GM19467 (cell line): ENCODE data around the gene ESRRB.
"Not testable (repeated sequence)": the region's sequence is repeated elsewhere in the genome, so short reads cannot be mapped to it uniquely, and the experiment has no call there.

ENCODE experiments used
- ATAC-seq: cut with Tn5 transposase; IDR thresholded peaks from one replicate; pipeline ENCODE4 v1.9.1; 2021; ENCODE audit warnings: mild to moderate bottlenecking, moderate library complexity; ENCODE audit not compliant: unreplicated experiment

ESRRB gene

DNA sequence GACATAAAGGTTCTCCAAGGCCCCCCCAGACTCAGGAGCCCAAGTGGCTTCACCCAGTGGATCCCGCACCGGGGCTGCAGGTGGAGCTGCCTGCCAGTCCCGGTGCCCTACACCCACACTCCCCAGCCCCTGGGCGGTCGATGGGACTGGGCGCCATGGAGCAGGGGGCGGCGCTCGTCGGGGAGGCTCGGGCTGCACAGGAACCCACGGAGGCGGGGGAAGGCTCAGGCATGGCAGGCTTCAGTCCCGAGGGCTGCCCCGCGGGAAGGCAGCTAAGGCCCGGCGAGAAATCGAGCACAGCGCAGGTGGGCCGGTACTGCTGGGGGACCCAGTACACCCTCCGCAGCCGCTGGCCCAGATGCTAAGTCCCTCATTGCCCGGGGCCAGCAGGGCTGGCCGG, 160.7 kb downstream of the ESRRB start:
- not testable (repeated sequence) for ATAC-seq

DNA sequence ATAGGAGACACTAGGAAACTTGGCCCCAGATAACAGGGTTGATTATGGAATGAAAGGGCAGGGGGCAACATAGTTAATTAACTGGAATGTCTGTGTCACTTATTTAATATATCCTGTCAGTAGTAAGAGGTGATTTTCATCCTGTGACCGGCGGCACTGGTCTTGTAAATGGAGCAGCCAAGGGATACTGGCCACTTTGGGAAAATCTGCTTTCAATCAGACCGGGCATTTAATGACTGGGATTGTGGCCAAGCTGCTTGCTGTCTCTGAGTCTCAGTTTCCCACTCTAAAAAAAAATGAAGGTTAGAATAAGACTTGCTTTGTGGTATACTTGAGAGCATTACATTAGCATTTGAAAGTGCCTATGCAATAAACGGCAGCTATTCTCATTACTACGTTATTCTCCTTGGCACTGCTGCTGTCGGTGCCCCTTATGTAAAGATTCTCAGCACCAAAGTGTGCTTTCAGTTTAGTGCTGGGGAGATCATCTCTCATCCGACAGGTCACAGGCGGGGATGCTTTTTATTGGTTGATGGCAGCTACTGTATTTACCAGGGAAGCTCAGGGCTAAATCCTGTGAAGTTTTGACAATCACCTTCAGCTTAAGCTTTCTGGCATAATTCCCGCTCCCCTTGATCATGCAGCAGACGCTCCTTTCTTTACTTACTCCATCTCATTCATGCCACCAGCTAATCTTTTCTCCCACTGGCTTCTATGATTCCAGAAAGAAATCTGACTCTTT, 162.1 kb downstream of the ESRRB start:
- no peak for ATAC-seq

DNA sequence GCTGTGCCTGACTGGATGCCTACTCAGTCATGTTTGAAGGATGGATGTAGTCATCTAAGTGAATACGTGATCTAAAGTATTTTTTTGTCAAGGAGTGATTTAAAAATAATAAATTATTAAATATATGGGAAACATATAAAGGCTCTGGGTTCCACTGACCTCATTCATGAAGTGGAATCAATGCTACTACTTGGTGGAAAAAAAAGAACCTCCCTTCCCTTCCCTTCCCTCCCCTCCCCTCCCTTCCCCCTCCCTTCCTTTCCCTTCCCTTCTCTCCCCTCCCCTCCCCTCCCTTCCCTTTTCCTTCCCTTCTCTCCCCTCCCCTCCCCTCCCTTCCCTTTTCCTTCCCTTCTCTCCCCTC, 162.7 kb downstream of the ESRRB start:
- no peak for ATAC-seq

DNA sequence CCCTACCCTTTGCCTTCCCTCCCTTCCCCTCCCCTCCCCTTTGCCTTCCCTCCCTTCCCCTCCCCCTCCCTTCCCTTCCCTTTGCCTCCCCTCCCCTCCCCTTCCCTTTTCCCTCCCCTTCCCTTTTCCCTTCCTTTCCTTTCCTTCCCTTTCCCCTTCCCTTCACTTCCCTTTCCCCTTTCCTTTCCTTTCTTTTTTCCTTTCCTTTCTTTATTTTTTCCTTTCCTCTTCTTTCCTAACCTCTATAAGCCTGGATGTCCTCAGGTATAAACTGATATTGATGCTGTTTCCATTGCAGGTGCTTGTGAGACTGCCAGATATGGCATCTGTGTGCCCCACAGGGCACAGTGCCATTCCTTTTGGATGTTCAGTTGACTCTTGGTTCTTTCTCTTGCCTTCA, 163.2 kb downstream of the ESRRB start:
- no peak for ATAC-seq

DNA sequence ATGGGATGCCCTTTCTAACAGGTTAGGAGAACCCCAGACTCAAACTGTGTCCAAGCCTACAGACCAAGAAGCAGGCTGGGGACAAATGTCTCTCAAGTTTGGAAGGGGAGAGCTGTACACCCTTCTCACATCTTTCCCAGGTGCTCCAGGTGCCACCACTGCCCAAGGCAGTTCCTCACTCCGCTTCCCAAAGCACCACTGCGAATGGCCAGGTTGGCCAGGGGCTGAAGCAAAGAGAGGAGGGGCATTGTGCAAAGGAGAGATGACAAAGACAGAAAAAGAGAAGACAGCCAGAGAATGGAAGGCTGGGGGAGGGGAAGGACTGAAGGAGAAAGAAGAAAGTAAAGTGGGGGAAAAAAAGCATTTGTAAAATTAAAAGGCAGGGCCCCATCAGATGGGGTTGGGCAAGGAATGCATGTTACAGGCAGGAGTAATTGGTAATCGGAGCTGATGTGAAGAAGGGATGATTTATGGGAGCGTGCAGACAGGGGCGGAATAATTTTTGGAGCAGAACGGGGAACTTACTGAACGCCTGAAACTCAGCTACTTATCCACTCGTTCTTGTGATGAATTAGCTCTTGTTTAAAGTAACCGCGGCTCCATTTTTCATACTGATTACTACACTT, 165.8 kb downstream of the ESRRB start:
- ATAC-seq = no peak

DNA sequence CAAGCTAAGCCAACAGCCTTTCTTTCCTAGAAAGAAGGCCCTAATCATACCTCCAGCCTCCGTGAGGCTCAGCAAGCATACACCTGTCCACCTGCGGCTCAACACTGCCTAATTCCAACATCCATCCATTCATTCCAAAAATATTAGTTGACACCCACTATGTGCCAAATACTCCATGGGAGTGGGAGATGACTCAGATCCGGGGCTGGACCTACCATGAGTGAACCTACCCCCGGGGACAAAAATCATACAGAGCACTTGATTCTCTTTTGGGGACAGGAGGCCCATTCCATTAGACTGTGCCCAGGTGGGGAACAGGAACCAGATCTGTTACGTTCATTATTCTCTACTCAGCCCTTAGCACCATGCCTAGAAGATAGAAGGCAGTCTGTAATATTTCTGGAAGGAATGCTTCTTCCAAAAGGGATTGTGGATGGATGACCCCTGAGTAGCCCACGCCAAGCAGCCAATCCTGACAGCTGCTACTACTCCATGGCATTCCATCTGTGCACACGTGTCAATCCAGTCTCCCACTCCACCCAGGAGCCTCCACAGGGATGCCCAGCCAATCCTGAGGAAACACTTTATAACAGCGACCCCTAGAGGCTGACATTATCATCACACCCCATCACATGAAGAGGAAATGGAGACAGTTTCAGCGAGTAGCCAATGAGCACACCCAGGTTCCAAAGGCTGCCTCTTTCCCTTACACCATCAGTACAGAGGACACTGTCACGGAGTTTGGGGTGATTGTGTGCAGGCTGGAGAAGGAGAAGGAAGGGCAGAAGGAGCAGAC, 170.7 kb downstream of the ESRRB start:
- no peak for ATAC-seq

DNA sequence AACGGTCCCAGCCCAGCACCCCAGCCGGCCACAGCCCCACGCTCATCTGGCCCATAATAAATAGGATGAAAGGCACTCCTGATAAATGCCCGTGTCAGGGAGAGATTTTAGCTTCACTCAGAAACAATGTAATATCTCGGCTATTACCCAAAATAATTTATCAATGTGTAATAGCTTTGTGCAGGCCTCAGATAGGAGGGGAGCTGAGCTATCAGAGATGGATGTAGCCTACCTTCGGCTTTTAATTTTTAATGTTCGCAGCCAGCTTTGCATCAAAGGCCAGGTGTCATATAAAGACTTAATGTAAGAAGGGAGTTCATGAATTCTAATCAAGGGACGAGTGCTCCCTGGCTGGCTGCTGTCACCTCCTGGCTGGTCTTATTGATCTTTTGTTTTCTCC, 171.9 kb downstream of the ESRRB start:
- no peak for ATAC-seq

DNA sequence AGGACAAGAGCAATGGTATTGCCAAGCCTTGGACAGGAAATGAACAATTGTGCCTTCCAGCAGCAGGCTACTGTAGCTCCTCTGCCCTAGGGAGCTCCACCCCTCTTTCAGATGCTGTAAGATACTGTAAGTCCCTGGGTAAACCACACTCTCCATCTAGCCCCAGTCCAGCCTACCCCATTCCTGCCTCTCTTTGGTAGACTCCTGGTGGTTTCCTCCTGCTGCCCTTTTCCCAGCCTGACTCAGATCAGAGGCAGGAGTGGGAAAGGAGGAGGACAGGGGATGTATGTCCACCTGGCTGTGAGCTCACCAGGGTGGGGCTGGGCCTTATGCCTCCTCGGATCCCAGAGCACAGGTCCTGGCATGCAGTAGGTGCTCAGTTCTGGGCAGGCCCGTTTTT, 174.6 kb downstream of the ESRRB start:
- ATAC-seq = no peak

GRCh38 chr14:76551116-76551515, 175.2 kb downstream of the ESRRB start:
- no peak for ATAC-seq
